GM19372 (cell line): Measurements from ENCODE around the gene SOHLH1.

Experiments
- ATAC-seq: cut with Tn5 transposase; IDR thresholded peaks from one replicate; pipeline ENCODE4 v1.9.1; 2021; ENCODE audit warnings: mild to moderate bottlenecking, low read depth, moderate library complexity; ENCODE audit not compliant: unreplicated experiment

SOHLH1 gene

GRCh38 chr9:135699440-135699839 is at the start of gene SOHLH1:
Gene SOHLH1 (minus strand): TSS chr9:135699481. CDS start chr9:135699467, 14 bp downstream.
- ATAC-seq, result no peak

- ATAC-seq, result no peak
These were observed 49.4 kb upstream of the SOHLH1 start for GRCh38 chr9:135748676-135749075.

- no peak for ATAC-seq
These were observed 48.0 kb upstream of the SOHLH1 start for GRCh38 chr9:135747311-135747710.

GRCh38 chr9:135746565-135746964 is 47.3 kb upstream of the SOHLH1 start:
- no peak for ATAC-seq

GRCh38 chr9:135745686-135746324 is 46.5 kb upstream of the SOHLH1 start:
- ATAC-seq, result no peak

GRCh38 chr9:135745189-135745588 is 45.9 kb upstream of the SOHLH1 start:
- no peak for ATAC-seq

- no peak for ATAC-seq
These were observed 45.2 kb upstream of the SOHLH1 start for GRCh38 chr9:135744333-135745070.

GRCh38 chr9:135743546-135744332 is 44.5 kb upstream of the SOHLH1 start:
- no peak for ATAC-seq

GRCh38 chr9:135743021-135743420 is 43.7 kb upstream of the SOHLH1 start:
- no peak for ATAC-seq

- ATAC-seq, result no peak
These were observed 42.3 kb upstream of the SOHLH1 start for GRCh38 chr9:135741276-135742219.

- no peak for ATAC-seq
These were observed 40.3 kb upstream of the SOHLH1 start for GRCh38 chr9:135739271-135740220.

GRCh38 chr9:135737840-135738521 is 38.7 kb upstream of the SOHLH1 start:
- no peak for ATAC-seq

- no peak for ATAC-seq
These were observed 37.9 kb upstream of the SOHLH1 start for GRCh38 chr9:135736979-135737839.

- ATAC-seq, result no peak
These were observed 37.1 kb upstream of the SOHLH1 start for GRCh38 chr9:135736272-135736978.

- ATAC-seq, result no peak
These were observed 35.4 kb upstream of the SOHLH1 start for GRCh38 chr9:135734616-135735144.

GRCh38 chr9:135732569-135733257 is 33.4 kb upstream of the SOHLH1 start:
- ATAC-seq, result no peak
